Measurements from ENCODE around the gene ADAMTS2.

DNA sequence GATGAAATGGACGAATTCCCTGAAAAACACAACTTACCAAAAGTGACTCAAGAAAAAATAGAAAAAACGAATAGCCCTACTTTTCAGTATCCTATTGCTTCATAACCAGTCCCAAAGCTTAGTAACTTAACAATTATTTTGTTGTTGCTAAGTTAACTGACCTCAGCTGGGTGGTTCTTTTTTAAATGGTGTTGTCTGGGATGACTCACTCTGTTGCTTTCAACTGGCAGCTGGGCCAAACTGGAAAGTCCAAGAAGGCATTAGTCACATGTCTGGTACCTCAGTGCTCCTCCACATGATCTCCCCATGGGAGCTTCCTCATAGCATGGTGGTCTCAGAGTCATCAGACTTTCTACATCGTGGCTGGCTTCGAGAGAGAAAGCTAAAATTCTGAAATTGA is 47.8 kb upstream of the ADAMTS2 start:
- TF ChIP-seq POLR2A (IDR thresholded peaks at IDR 0.05) = no peak
- no peak for TF ChIP-seq POLR2AphosphoS5 (IDR thresholded peaks at IDR 0.05)

All from transverse colon (tissue), 3 donors.